Neuronal stem cell (in vitro differentiated cells): ENCODE measurements around the gene LGALS3BP.
A peak's percentile ranks its signal among the peaks of the same experiment; 100 is the strongest.

Experiments
- DNase-seq: peaks from one replicate; pipeline ENCODE4 v3.0.0-alpha.2; 2013; ENCODE audit warnings: low spot score
- H2AFZ ChIP-seq: one replicate; pipeline ENCODE4 v1.6.1; 2013; ENCODE audit warnings: mild to moderate bottlenecking, low read length, inconsistent platforms
- H2AK5ac ChIP-seq: 2 replicates; pipeline ENCODE4 v1.6.1; 2013; ENCODE audit warnings: low read depth, mild to moderate bottlenecking, inconsistent platforms, low read length, moderate library complexity, mixed read lengths
- H2BK120ac ChIP-seq: 2 replicates; pipeline ENCODE4 v1.6.1; 2013; ENCODE audit warnings: low read depth, mild to moderate bottlenecking, inconsistent platforms, low read length, moderate library complexity, mixed read lengths
- H2BK12ac ChIP-seq: one replicate; pipeline ENCODE4 v1.6.1; 2013; ENCODE audit warnings: low read length, inconsistent platforms
- H2BK15ac ChIP-seq: 2 replicates; pipeline ENCODE4 v1.6.1; 2013; ENCODE audit warnings: mild to moderate bottlenecking, low read length, inconsistent platforms, mixed read lengths
- H2BK5ac ChIP-seq: one replicate; pipeline ENCODE4 v1.6.1; 2013; ENCODE audit warnings: inconsistent platforms, mild to moderate bottlenecking, low read length, moderate library complexity
- H3K14ac ChIP-seq: one replicate; pipeline ENCODE4 v1.6.1; 2013; ENCODE audit warnings: low read length, inconsistent platforms
- H3K18ac ChIP-seq: 2 replicates; pipeline ENCODE4 v1.6.1; 2013; ENCODE audit warnings: low read length, inconsistent platforms
- H3K23ac ChIP-seq: 2 replicates; pipeline ENCODE4 v1.6.1; 2013; ENCODE audit warnings: low read depth, mild to moderate bottlenecking, mixed read lengths, low read length, inconsistent platforms; ENCODE audit not compliant: poor library complexity
- H3K27ac ChIP-seq: replicated peaks from 3 replicates; pipeline ENCODE4 v1.5.1; 2013; ENCODE audit warnings: low read length, inconsistent platforms
- H3K27me3 ChIP-seq, 3 experiments: 2 replicates each; pipeline ENCODE4 v1.6.1; 2013; ENCODE audit warnings: low read length in 3 of 3, mild to moderate bottlenecking in 2 of 3, inconsistent platforms in 1 of 3, low read depth in 1 of 3, mixed read lengths in 1 of 3, moderate library complexity in 1 of 3; ENCODE audit not compliant: control insufficient read depth in 3 of 3, insufficient read depth in 3 of 3
- H3K36me3 ChIP-seq, 2 donors: replicated peaks in 1 of 2; 2 replicates each; pipeline ENCODE4 v1.6.1; 2013; ENCODE audit warnings: low read length in 2 of 2; ENCODE audit not compliant: control insufficient read depth in 2 of 2, insufficient read depth in 2 of 2
- H3K4ac ChIP-seq: 2 replicates; pipeline ENCODE4 v1.6.1; 2013; ENCODE audit warnings: inconsistent platforms, mild to moderate bottlenecking, low read length, moderate library complexity
- H3K4me1 ChIP-seq, 2 donors: 1 replicate in 1 of 2; 2 replicates in 1 of 2; pipeline ENCODE4 v1.6.1; 2013; ENCODE audit warnings: low read length in 2 of 2, low read depth in 1 of 2; ENCODE audit not compliant: control insufficient read depth in 2 of 2, insufficient read depth in 1 of 2
- H3K4me2 ChIP-seq: one replicate; pipeline ENCODE4 v1.6.1; 2013; ENCODE audit warnings: mild to moderate bottlenecking, low read length, inconsistent platforms; ENCODE audit not compliant: insufficient read depth, poor library complexity, severe bottlenecking
- H3K4me3 ChIP-seq, 2 donors: 2 replicates each; pipeline ENCODE4 v1.5.1; 2013; ENCODE audit warnings: low read length in 2 of 2, mild to moderate bottlenecking in 2 of 2, inconsistent platforms in 1 of 2, moderate library complexity in 1 of 2
- H3K79me1 ChIP-seq: one replicate; pipeline ENCODE4 v1.6.1; 2013; ENCODE audit warnings: low read depth, mild to moderate bottlenecking, inconsistent platforms, low read length, moderate library complexity
- H3K9ac ChIP-seq: one replicate; pipeline ENCODE4 v1.6.1; 2013; ENCODE audit warnings: mild to moderate bottlenecking, low read depth, low read length, inconsistent platforms; ENCODE audit not compliant: poor library complexity
- H3K9me3 ChIP-seq, 2 donors: replicated peaks in 1 of 2; 2 replicates each; pipeline versions ENCODE3 to v1.6.1; 2013; ENCODE audit warnings: low read length in 2 of 2, mild to moderate bottlenecking in 2 of 2, inconsistent platforms in 1 of 2, low read depth in 1 of 2, mixed read lengths in 1 of 2, moderate library complexity in 1 of 2; ENCODE audit not compliant: control insufficient read depth in 2 of 2, insufficient read depth in 1 of 2
- H4K8ac ChIP-seq: one replicate; pipeline ENCODE4 v1.6.1; 2013; ENCODE audit warnings: low read depth, mild to moderate bottlenecking, inconsistent platforms, low read length, moderate library complexity
- H4K91ac ChIP-seq: one replicate; pipeline ENCODE4 v1.6.1; 2013; ENCODE audit warnings: low read length, low read depth, mild to moderate bottlenecking, inconsistent platforms; ENCODE audit not compliant: poor library complexity
- WGBS, 2 donors: extraction: QIAGEN DNeasy Blood & Tissue Kit; methylation state at CpG; one replicate each; pipeline ENCODE4 v1.1.7; 2013; ENCODE audit warnings: missing lambda C conversion rate in 2 of 2, mixed read lengths in 1 of 2; ENCODE audit not compliant: insufficient read length in 2 of 2, insufficient replicate concordance in 1 of 2; ENCODE audit errors: extremely low coverage in 2 of 2; 5-methylcytosine and 5-hydroxymethylcytosine counted together

Gene LGALS3BP

DNA sequence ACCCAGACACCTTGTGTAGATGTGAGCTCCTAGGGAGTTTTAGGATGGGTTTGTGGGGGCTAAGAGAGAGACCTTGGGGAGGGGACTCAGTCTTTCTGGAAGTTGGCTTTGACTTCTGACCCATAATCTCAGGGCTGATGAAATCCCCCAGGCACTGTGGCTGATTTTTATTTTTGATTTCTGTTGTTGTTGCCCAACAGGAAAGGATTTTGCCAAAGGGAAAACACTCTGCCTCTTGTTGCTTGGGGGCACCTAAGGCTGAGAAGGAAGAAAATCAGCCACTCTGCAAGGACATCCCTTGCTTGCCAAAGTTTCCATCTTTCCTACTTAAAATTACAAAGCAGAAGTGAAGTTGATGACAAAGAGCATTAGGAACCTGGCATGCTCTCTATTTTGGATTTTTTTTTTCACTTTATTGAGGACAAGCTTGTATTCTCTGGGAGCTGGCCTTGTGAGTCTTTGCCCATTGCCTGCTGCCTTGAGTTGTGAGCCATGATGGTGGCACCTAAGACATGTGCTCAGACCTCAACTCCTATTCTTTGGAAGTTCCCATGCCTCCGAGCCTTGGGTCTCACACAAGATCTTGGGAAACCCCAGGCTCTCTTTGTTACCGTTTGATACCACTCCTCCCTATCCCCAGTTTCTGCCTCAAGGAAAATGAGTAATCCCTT lies 41.0 kb upstream of the LGALS3BP start:
- no peak overlapping the region for H2BK5ac ChIP-seq
- no peak overlapping the region for H2BK120ac ChIP-seq
- no CpG with 5 or more reads among the region's 2 CpGs for WGBS, 2 donors
- H3K27ac ChIP-seq: no peak overlapping the region
- peaks cover 5 to 7% of the 10 kb centered on the region in 2 donors for H3K4me1 ChIP-seq
- H3K27me3 ChIP-seq: peaks cover 0 to 73% (median 15%) of the 10 kb centered on the region in 3 experiments
- H3K4me3 ChIP-seq: no peak overlapping the region
- H3K9me3 ChIP-seq: no peaks in the 10 kb centered on the region
- H2BK15ac ChIP-seq: no peak overlapping the region
- no peak overlapping the region for H3K14ac ChIP-seq
- no peak overlapping the region for H3K23ac ChIP-seq
- no peaks in the 10 kb centered on the region for H3K79me1 ChIP-seq
- DNase-seq: no peak
- H2AFZ ChIP-seq: no peak overlapping the region
- no peak overlapping the region for H2AK5ac ChIP-seq
- H3K9ac ChIP-seq: no peak overlapping the region
- no peak overlapping the region for H2BK12ac ChIP-seq
- no peaks in the 10 kb centered on the region for H3K36me3 ChIP-seq
- no peak overlapping the region for H4K8ac ChIP-seq
- H3K4ac ChIP-seq: no peak overlapping the region
- no peak overlapping the region for H3K4me2 ChIP-seq
- H4K91ac ChIP-seq: no peak overlapping the region
- no peak overlapping the region for H3K18ac ChIP-seq

DNA sequence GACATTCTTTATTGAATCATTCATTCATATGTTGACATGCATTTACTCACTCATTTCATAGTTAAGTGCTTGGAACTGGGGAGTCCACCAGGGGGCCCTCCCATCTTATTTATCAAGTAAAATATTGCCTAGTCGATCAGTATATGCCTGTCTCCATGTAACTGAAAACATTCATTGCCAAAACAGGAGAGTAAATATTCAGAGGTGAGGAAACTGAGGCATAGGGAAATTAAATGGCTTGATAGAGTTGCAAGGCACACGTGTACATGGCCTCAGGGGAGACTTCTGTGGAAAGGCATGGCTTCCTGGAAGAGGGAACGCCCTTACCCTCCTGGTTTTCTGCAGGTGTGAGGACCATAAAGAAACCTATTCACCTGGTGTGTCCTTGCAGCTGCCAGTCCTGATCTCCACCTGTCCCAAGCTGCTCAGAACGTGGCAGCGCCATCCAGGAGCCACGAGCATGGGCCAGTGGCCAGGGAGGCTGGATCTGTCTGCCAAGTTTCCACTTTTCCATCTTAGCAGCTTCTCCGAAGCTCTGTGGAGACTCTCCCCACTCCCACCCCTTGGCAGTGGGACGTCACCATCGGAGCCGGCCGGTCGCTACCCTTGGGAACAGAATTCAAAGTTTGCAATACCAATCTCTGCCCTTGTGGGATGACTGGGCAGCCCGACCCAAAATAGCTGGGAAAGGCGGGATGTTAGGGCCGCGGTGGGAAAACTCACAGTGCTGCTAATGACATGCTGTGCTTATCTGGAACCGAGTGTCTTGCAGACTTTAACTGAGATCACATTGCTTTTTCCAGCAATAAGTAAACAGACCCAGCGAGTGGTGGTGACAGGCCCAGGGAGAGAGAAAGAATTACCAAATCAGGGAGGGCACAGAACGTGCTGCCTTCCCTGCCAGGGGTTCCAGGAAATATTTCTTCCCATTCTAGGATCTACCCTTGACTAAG lies 40.2 kb upstream of the LGALS3BP start:
- H3K4me1 ChIP-seq: peaks cover 5 to 7% of the 10 kb centered on the region in 2 donors
- peaks cover 0 to 4% of the 10 kb centered on the region in 2 donors for H3K9me3 ChIP-seq
- H4K8ac ChIP-seq: peak overlapping the region; percentile 52
- H3K27ac ChIP-seq: no peak overlapping the region
- DNase-seq: peak; percentile 23
- H2AFZ ChIP-seq: no peak overlapping the region
- no peaks in the 10 kb centered on the region for H3K79me1 ChIP-seq
- no peaks in the 10 kb centered on the region for H3K36me3 ChIP-seq
- H3K4ac ChIP-seq: no peak overlapping the region
- no CpG with 5 or more reads among the region's 19 CpGs for WGBS, 2 donors
- H3K23ac ChIP-seq: no peak overlapping the region
- no peak overlapping the region for H3K18ac ChIP-seq
- peaks cover 0 to 64% (median 8%) of the 10 kb centered on the region in 3 experiments for H3K27me3 ChIP-seq
- no peak overlapping the region for H3K4me2 ChIP-seq
- no peak overlapping the region for H2BK12ac ChIP-seq
- H3K14ac ChIP-seq: no peak overlapping the region
- H2AK5ac ChIP-seq: no peak overlapping the region
- H2BK15ac ChIP-seq: no peak overlapping the region
- no peak overlapping the region for H4K91ac ChIP-seq
- H3K4me3 ChIP-seq: no peak overlapping the region
- no peak overlapping the region for H3K9ac ChIP-seq
- H2BK5ac ChIP-seq: no peak overlapping the region
- H2BK120ac ChIP-seq: no peak overlapping the region

- Histone ChIP-seq H4K91ac (no peak overlapping the region), H3K4me1 (peaks cover 1 to 2% of the 10 kb centered on the region in 2 donors), H2BK15ac (no peak overlapping the region), H3K9me3 (peaks cover 0 to 11% of the 10 kb centered on the region in 2 donors), H3K27me3 (peaks cover 0 to 58% (median 3%) of the 10 kb centered on the region in 3 experiments), H3K27ac (no peak overlapping the region), H4K8ac (no peak overlapping the region), H3K9ac (no peak overlapping the region), H3K79me1 (no peaks in the 10 kb centered on the region), H2AFZ (no peak overlapping the region), H3K36me3 (no peaks in the 10 kb centered on the region), H2BK120ac (no peak overlapping the region), H3K14ac (no peak overlapping the region), H3K4me2 (no peak overlapping the region), H2BK5ac (no peak overlapping the region), H2AK5ac (no peak overlapping the region), H3K23ac (no peak overlapping the region), H3K4ac (no peak overlapping the region), H2BK12ac (no peak overlapping the region), H3K18ac (no peak overlapping the region), H3K4me3 (no peak overlapping the region)
- no CpG with 5 or more reads among the region's 2 CpGs for WGBS, 2 donors
- no peak for DNase-seq
These were observed 39.5 kb upstream of the LGALS3BP start for GRCh38 chr17:79019261-79019631.

DNA sequence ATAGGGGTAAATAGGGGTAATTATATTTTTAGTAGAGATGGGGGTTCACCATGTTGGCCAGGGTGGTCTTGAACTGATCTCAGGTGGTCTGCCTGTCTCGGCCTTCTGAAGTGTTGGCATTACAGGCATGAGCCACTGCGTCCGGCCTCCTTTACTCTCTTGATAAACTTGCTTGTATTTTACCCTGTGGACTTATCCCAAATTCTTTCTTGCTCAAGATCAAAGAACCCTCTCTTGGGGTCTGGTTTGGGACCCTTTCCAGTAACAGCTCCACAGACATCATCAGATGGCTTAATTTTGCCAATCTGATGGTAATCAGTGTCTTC lies 38.6 kb upstream of the LGALS3BP start:
- Histone ChIP-seq H2BK120ac (no peak overlapping the region), H3K9me3 (peaks cover 2 to 16% of the 10 kb centered on the region in 2 donors), H3K4me2 (no peak overlapping the region), H2AK5ac (no peak overlapping the region), H2BK15ac (no peak overlapping the region), H3K79me1 (no peaks in the 10 kb centered on the region), H3K4me1 (no peaks in the 10 kb centered on the region), H3K18ac (no peak overlapping the region), H3K27me3 (peaks cover 0 to 48% (median 3%) of the 10 kb centered on the region in 3 experiments), H3K14ac (no peak overlapping the region), H3K4ac (no peak overlapping the region), H4K8ac (no peak overlapping the region), H3K4me3 (no peak overlapping the region), H2BK12ac (no peak overlapping the region), H4K91ac (no peak overlapping the region), H2BK5ac (no peak overlapping the region), H3K23ac (no peak overlapping the region), H3K27ac (no peak overlapping the region), H3K36me3 (no peaks in the 10 kb centered on the region), H3K9ac (no peak overlapping the region), H2AFZ (no peak overlapping the region)
- no peak for DNase-seq
- no CpG with 5 or more reads among the region's 3 CpGs for WGBS, 2 donors
